Stimulated activated naive CD8-positive, alpha-beta T cell treated with anti-CD3 and anti-CD28 coated beads, Interleukin-15, Interleukin-2, amounts not matched to agents 100 ng/mL and 50 ng/mL, for 24 hours (primary cell): ENCODE results near the gene ZBTB42.

ENCODE experiments used
- H3K27ac Mint-ChIP-seq: one replicate; pipeline ENCODE4 v1.8.0; 2021; ENCODE audit warnings: mild to moderate bottlenecking, mixed read lengths
- H3K27me3 Mint-ChIP-seq: one replicate; pipeline ENCODE4 v1.8.0; 2021; ENCODE audit warnings: mixed read lengths
- H3K36me3 Mint-ChIP-seq: one replicate; pipeline ENCODE4 v1.8.0; 2021; ENCODE audit warnings: low read depth, mixed read lengths
- H3K4me1 Mint-ChIP-seq: one replicate; pipeline ENCODE4 v1.8.0; 2021; ENCODE audit warnings: low read depth, mixed read lengths
- H3K4me3 Mint-ChIP-seq: one replicate; pipeline ENCODE4 v1.8.0; 2021; ENCODE audit warnings: mild to moderate bottlenecking, mixed read lengths
- H3K9me3 Mint-ChIP-seq: one replicate; pipeline ENCODE4 v1.8.0; 2021; ENCODE audit warnings: mixed read lengths

Gene ZBTB42

GRCh38 chr14:104800771-104801519 is at the start of gene ZBTB42:
Gene ZBTB42, plus strand, starts transcription at chr14:104801101. Its CDS starts 97 bp downstream, at chr14:104801198.
- peak within 1 kb of the TSS; percentile 45 for H3K27ac Mint-ChIP-seq
- H3K27me3 Mint-ChIP-seq: peaks cover 12% of the 10 kb centered on the region
- peak within 1 kb of the TSS; percentile 77 for H3K4me3 Mint-ChIP-seq

GRCh38 chr14:104751539-104752422 is 49.1 kb upstream of the ZBTB42 start:
- Mint-ChIP-seq H3K36me3 (peaks cover 11% of the 10 kb centered on the region), H3K27me3 (no peaks in the 10 kb centered on the region), H3K27ac (peak overlapping the region; percentile 85), H3K9me3 (no peaks in the 10 kb centered on the region), H3K4me1 (peaks cover 31% of the 10 kb centered on the region), H3K4me3 (peak overlapping the region; percentile 98)

More at GRCh38 chr14:104800771-104801519, at the start of gene ZBTB42:
- no peaks in the 10 kb centered on the region for H3K36me3 Mint-ChIP-seq
- H3K9me3 Mint-ChIP-seq: no peaks in the 10 kb centered on the region
- H3K4me1 Mint-ChIP-seq: peaks cover 24% of the 10 kb centered on the region

- Mint-ChIP-seq H3K27me3 (no peaks in the 10 kb centered on the region), H3K4me3 (peak overlapping the region; percentile 98), H3K4me1 (peaks cover 30% of the 10 kb centered on the region), H3K27ac (peak overlapping the region; percentile 85), H3K36me3 (peaks cover 15% of the 10 kb centered on the region), H3K9me3 (no peaks in the 10 kb centered on the region)
Observed at GRCh38 chr14:104752423-104752734, 48.5 kb upstream of the ZBTB42 start.

GRCh38 chr14:104752735-104753527 is 48.0 kb upstream of the ZBTB42 start, which contains the start of gene SIVA1:
Gene SIVA1, plus strand, starts transcription at chr14:104753147. Its CDS starts 55 bp downstream, at chr14:104753202.
- peaks cover 30% of the 10 kb centered on the region for H3K4me1 Mint-ChIP-seq
- peak within 1 kb of the TSS; percentile 98 for H3K4me3 Mint-ChIP-seq
- peak within 1 kb of the TSS; percentile 92 for H3K27ac Mint-ChIP-seq
- H3K36me3 Mint-ChIP-seq: peaks cover 21% of the 10 kb centered on the region
- no peaks in the 10 kb centered on the region for H3K27me3 Mint-ChIP-seq
- no peaks in the 10 kb centered on the region for H3K9me3 Mint-ChIP-seq

- Mint-ChIP-seq H3K27me3 (no peaks in the 10 kb centered on the region), H3K4me3 (peak overlapping the region; percentile 98), H3K4me1 (peaks cover 30% of the 10 kb centered on the region), H3K36me3 (peaks cover 27% of the 10 kb centered on the region), H3K27ac (peak overlapping the region; percentile 92), H3K9me3 (no peaks in the 10 kb centered on the region)
Observed at GRCh38 chr14:104753528-104754212, 47.2 kb upstream of the ZBTB42 start.

- peak overlapping the region; percentile 98 for H3K4me3 Mint-ChIP-seq
- peaks cover 30% of the 10 kb centered on the region for H3K4me1 Mint-ChIP-seq
- H3K36me3 Mint-ChIP-seq: peaks cover 33% of the 10 kb centered on the region
- no peaks in the 10 kb centered on the region for H3K9me3 Mint-ChIP-seq
- H3K27ac Mint-ChIP-seq: peak overlapping the region; percentile 92
- H3K27me3 Mint-ChIP-seq: no peaks in the 10 kb centered on the region
Observed at GRCh38 chr14:104754213-104754851, 46.6 kb upstream of the ZBTB42 start.

- Mint-ChIP-seq H3K4me1 (peaks cover 30% of the 10 kb centered on the region), H3K9me3 (no peaks in the 10 kb centered on the region), H3K27me3 (no peaks in the 10 kb centered on the region), H3K36me3 (peaks cover 39% of the 10 kb centered on the region), H3K4me3 (peak overlapping the region; percentile 18), H3K27ac (no peak overlapping the region)
Observed at GRCh38 chr14:104755621-104756020, 45.3 kb upstream of the ZBTB42 start.

GRCh38 chr14:104756477-104757237 is 44.2 kb upstream of the ZBTB42 start:
- Mint-ChIP-seq H3K4me3 (no peak overlapping the region), H3K27me3 (no peaks in the 10 kb centered on the region), H3K27ac (peak overlapping the region; percentile 2), H3K9me3 (no peaks in the 10 kb centered on the region), H3K4me1 (peaks cover 30% of the 10 kb centered on the region), H3K36me3 (peaks cover 45% of the 10 kb centered on the region)

GRCh38 chr14:104757238-104757585 is 43.7 kb upstream of the ZBTB42 start:
- Mint-ChIP-seq H3K4me3 (no peak overlapping the region), H3K36me3 (peaks cover 51% of the 10 kb centered on the region), H3K27ac (peak overlapping the region; percentile 2), H3K9me3 (no peaks in the 10 kb centered on the region), H3K4me1 (peaks cover 30% of the 10 kb centered on the region), H3K27me3 (no peaks in the 10 kb centered on the region)

GRCh38 chr14:104757681-104758392 is 43.1 kb upstream of the ZBTB42 start:
- H3K27me3 Mint-ChIP-seq: no peaks in the 10 kb centered on the region
- no peak overlapping the region for H3K4me3 Mint-ChIP-seq
- peak overlapping the region; percentile 52 for H3K27ac Mint-ChIP-seq
- peaks cover 54% of the 10 kb centered on the region for H3K36me3 Mint-ChIP-seq
- peaks cover 30% of the 10 kb centered on the region for H3K4me1 Mint-ChIP-seq
- no peaks in the 10 kb centered on the region for H3K9me3 Mint-ChIP-seq

GRCh38 chr14:104758981-104759969 is 41.6 kb upstream of the ZBTB42 start:
- Mint-ChIP-seq H3K27ac (no peak overlapping the region), H3K27me3 (no peaks in the 10 kb centered on the region), H3K4me3 (no peak overlapping the region), H3K4me1 (peaks cover 23% of the 10 kb centered on the region), H3K9me3 (no peaks in the 10 kb centered on the region), H3K36me3 (peaks cover 46% of the 10 kb centered on the region)

- no peak overlapping the region for H3K27ac Mint-ChIP-seq
- H3K36me3 Mint-ChIP-seq: peaks cover 21% of the 10 kb centered on the region
- H3K9me3 Mint-ChIP-seq: no peaks in the 10 kb centered on the region
- H3K4me1 Mint-ChIP-seq: peaks cover 10% of the 10 kb centered on the region
- no peaks in the 10 kb centered on the region for H3K27me3 Mint-ChIP-seq
- no peak overlapping the region for H3K4me3 Mint-ChIP-seq
Observed at GRCh38 chr14:104765517-104765916, 35.4 kb upstream of the ZBTB42 start.
